ENCODE data around the gene RNASEL.
"Not testable (repeated sequence)": the region's sequence is repeated elsewhere in the genome, so short reads cannot be mapped to it uniquely, and the experiment has no call there.

RNASEL gene

DNA sequence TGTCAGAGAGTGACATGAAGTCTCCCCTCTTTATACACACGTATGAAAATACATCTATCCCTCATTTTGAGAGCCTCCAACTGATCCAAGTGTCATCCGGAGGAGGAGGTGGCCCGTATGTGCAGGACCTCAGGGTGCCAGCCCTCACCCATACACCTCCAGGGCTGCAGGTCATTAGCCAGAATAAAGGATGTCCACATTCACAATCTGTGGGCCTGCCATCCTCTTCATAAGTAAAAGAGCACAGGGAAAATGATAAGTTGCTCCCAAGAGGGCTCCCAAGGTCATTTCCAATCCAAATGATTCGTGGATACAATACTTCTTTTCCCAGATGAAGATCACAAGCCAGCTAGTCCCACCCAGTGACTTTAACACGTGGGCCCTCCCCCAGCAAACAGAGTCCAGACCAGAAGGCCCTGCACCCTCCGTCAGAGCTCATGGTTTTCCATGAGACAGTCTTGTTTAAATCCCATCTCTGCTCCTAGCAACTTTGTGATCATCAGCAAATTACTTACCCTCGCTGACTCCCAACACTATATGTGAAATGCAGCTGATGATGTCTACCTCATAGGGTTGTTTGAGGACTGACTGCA, 28.6 kb downstream of the RNASEL start:
- ATAC-seq (replicated peaks) (no peak), DNase-seq (no peak)
- Mint-ChIP-seq H3K4me3 (no peak overlapping the region), H3K9me3 (no peaks in the 10 kb centered on the region), H3K27ac (no peak overlapping the region), H3K36me3 (ENCODE audit: insufficient read depth) (no peaks in the 10 kb centered on the region), H3K4me1 (ENCODE audit: low read depth in 2 of 2) (no peaks in the 10 kb centered on the region), H3K27me3 (no peaks in the 10 kb centered on the region)

DNA sequence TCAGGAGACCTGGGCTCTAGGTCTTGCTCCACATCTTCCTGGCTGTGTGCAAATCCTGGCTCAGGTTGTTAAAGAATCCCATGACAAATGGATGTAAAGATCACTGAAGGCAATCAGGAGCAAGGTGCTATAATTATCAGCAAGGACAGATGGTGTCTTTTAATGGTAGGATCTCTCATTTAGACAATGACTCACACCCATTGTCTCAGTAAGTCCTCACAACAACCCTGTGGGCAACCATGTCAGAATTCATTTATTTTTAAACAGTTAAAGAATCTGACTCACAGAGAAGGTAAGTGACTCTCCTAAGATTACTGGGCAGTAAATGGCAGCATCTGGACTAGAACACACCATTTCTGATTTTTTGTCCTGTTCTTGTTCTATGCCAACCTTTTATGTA, 32.8 kb downstream of the RNASEL start:
- DNase-seq: no peak
- H3K9me3 Mint-ChIP-seq: peaks cover 0 to 2% of the 10 kb centered on the region in 2 donors
- no peaks in the 10 kb centered on the region for H3K4me1 Mint-ChIP-seq (ENCODE audit: low read depth in 2 of 2)
- no peaks in the 10 kb centered on the region for H3K36me3 Mint-ChIP-seq (ENCODE audit: insufficient read depth)
- no peak overlapping the region for H3K27ac Mint-ChIP-seq
- no peak for ATAC-seq (replicated peaks)
- H3K27me3 Mint-ChIP-seq: peaks cover 14% of the 10 kb centered on the region in 2 donors
- H3K4me3 Mint-ChIP-seq: no peak overlapping the region

DNA sequence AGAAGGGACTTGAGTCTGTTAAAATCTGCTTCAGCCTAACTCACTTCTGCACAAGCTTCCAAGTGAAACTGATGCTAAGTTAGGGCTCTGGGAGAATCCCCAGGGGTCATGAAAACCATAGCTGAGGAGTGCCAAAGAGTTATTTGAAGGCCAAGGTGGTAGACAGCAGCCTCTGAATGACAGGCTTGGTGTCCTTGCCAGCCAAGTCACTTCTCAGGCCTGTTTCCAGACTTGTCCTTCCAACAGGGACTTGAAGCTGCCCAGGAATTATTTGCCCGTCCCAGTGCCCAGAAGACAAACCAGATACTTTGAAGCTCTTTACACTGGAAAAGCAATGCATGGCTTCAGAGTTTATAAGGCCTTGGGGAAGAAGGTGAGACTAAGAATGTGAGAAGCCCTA, 33.6 kb downstream of the RNASEL start:
- Mint-ChIP-seq H3K36me3 (ENCODE audit: insufficient read depth) (no peaks in the 10 kb centered on the region), H3K9me3 (peaks cover 0 to 2% of the 10 kb centered on the region in 2 donors), H3K27ac (no peak overlapping the region), H3K4me3 (no peak overlapping the region), H3K4me1 (ENCODE audit: low read depth in 2 of 2) (no peaks in the 10 kb centered on the region), H3K27me3 (peaks cover 14 to 16% of the 10 kb centered on the region in 2 donors)
- ATAC-seq (replicated peaks): no peak
- no peak for DNase-seq

DNA sequence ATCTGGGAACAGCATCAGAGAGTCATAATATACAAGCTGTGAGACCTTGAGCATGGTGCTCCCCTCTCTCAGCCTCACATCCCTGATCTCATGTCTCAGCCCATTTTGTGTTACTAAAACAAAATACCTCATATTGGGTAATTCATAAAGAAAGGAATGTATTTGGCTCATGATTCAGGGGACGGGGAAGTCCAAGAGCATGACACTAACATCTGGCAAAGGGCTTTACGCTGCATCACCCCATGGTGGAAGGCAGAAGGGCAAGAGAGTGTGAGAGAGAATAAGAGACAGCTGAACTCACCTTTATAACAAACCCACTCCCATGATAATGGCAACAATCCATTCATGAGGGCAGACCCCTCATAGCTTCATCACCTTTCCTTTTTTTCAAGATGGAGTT, 36.5 kb downstream of the RNASEL start:
- Mint-ChIP-seq H3K4me3 (no peak overlapping the region), H3K4me1 (ENCODE audit: low read depth in 2 of 2) (no peaks in the 10 kb centered on the region), H3K27me3 (peaks cover 23 to 37% of the 10 kb centered on the region in 2 donors), H3K36me3 (ENCODE audit: insufficient read depth) (no peaks in the 10 kb centered on the region), H3K27ac (no peak overlapping the region), H3K9me3 (peaks cover 0 to 2% of the 10 kb centered on the region in 2 donors)
- ATAC-seq (replicated peaks) (no peak), DNase-seq (no peak)

DNA sequence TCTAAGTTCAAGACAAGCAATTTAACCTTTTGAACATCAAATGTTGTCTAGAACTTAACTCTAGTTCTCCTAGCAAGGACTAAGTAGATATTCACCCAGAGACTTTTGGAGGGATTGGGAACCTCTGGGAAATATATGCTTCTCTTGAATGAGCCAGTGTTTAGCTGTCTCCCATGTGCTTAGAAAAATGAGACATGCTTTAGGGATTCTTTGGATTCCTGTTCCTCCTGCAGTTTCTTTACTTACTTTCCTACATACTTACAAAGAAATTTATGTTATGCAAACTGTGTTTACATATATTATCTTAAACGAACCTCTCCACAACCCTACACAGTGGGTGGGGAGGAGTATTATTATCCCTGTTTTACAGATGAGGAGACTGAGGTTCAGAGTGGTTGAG, 39.2 kb downstream of the RNASEL start:
- H3K9me3 Mint-ChIP-seq: peaks cover 0 to 2% of the 10 kb centered on the region in 2 donors
- H3K36me3 Mint-ChIP-seq (ENCODE audit: insufficient read depth): no peaks in the 10 kb centered on the region
- peaks cover 40 to 55% of the 10 kb centered on the region in 2 donors for H3K27me3 Mint-ChIP-seq
- H3K4me1 Mint-ChIP-seq (ENCODE audit: low read depth in 2 of 2): no peaks in the 10 kb centered on the region
- ATAC-seq (replicated peaks) (no peak), DNase-seq (no peak)
- no peak overlapping the region for H3K27ac Mint-ChIP-seq
- H3K4me3 Mint-ChIP-seq: no peak overlapping the region

DNA sequence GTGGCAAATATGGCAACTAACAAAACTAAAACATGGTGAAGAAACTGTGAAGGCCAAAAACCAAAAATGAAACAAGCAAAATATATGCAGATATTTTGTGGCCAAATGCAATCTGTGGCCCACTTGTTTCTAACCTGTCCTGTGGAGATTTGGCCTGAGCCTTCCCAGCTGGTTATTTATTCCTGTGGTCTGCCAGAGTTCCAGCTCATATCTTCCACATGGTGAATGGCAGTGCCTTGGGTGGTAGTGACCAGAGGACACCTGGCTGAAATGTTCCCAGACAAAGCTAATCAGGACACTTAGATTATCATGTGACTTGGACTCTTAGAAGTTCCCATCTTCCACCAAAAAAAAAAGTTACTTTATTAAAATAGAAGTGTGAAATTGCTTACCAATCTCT, 39.7 kb downstream of the RNASEL start:
- no peaks in the 10 kb centered on the region for H3K36me3 Mint-ChIP-seq (ENCODE audit: insufficient read depth)
- H3K4me1 Mint-ChIP-seq (ENCODE audit: low read depth in 2 of 2): no peaks in the 10 kb centered on the region
- H3K27me3 Mint-ChIP-seq: peaks cover 45 to 57% of the 10 kb centered on the region in 2 donors
- no peak overlapping the region for H3K27ac Mint-ChIP-seq
- no peak for ATAC-seq (replicated peaks)
- peaks cover 0 to 2% of the 10 kb centered on the region in 2 donors for H3K9me3 Mint-ChIP-seq
- no peak overlapping the region for H3K4me3 Mint-ChIP-seq
- no peak for DNase-seq

DNA sequence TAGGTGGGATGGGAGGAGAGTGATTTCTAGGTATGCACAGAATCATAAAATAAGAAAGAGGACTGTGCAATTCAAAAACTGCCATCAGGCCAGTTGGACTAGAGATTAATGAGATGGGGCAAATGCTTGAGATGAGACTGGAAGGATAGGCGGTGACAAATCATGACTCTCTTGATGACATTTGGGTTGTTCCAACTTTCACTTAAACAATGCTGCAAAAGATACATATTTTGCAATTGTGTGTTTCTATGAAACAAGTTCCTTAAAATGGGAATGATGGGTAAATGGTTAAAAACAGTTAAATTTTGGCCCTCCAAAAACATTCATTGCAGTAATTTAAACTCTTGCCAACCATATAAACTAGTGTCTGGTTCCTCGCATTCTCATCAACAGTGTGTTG, 55.2 kb downstream of the RNASEL start:
- no peaks in the 10 kb centered on the region for H3K4me1 Mint-ChIP-seq (ENCODE audit: low read depth in 2 of 2)
- H3K36me3 Mint-ChIP-seq (ENCODE audit: insufficient read depth): no peaks in the 10 kb centered on the region
- no peaks in the 10 kb centered on the region for H3K9me3 Mint-ChIP-seq
- H3K27ac Mint-ChIP-seq: no peak overlapping the region
- no peak overlapping the region for H3K4me3 Mint-ChIP-seq
- DNase-seq (no peak), ATAC-seq (replicated peaks) (no peak)
- peaks cover 29 to 45% of the 10 kb centered on the region in 2 donors for H3K27me3 Mint-ChIP-seq

DNA sequence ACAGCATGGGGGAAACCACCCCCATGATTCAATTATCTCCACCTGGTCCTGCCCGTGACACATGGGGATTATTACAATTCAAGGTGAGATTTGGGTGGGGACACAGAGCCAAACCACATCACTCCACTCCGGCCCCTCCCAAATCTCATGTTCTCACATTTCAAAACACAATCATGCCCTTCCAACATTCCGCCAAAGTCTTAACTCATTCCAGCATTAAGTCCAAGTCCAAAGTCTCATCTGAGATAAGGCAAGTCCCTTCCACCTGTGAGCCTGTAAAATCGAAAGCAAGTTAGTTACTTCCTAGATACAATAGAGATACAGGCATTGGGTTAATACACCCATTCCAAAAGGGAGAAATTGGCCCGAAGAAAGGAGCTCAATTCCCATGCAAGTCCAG, 60.9 kb downstream of the RNASEL start:
- H3K27ac Mint-ChIP-seq; ATAC-seq (replicated peaks); H3K36me3 Mint-ChIP-seq (ENCODE audit: insufficient read depth); H3K4me3 Mint-ChIP-seq; DNase-seq; H3K4me1 Mint-ChIP-seq (ENCODE audit: low read depth in 2 of 2): not testable (repeated sequence)
- Mint-ChIP-seq H3K9me3 (peaks cover 8 to 18% of the 10 kb centered on the region in 2 donors), H3K27me3 (peaks cover 37 to 42% of the 10 kb centered on the region in 2 donors)

DNA sequence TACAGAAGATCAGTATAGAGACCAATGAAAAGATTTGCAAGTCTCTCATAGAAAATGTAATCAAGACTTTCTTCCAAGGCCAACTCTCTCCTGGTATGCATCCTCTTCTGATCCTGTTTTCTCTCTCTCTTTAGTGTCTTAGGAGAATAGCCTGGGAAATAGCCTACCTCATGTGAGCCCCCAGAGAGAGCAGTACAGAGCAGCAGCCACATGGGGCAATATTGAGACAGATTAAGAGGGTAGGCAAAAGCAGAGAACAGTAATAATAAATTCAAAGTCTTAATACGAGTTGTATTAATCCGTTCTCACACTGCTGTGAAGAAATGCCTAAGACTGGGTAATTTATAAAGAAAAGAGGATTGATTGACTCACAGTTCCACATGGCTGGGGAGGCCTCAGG, 61.4 kb downstream of the RNASEL start:
- no peak for ATAC-seq (replicated peaks)
- DNase-seq: no peak
- Mint-ChIP-seq H3K4me1 (ENCODE audit: low read depth in 2 of 2) (no peaks in the 10 kb centered on the region), H3K27me3 (peaks cover 40 to 44% of the 10 kb centered on the region in 2 donors), H3K27ac (no peak overlapping the region), H3K9me3 (peaks cover 8 to 19% of the 10 kb centered on the region in 2 donors), H3K4me3 (no peak overlapping the region), H3K36me3 (ENCODE audit: insufficient read depth) (no peaks in the 10 kb centered on the region)

DNA sequence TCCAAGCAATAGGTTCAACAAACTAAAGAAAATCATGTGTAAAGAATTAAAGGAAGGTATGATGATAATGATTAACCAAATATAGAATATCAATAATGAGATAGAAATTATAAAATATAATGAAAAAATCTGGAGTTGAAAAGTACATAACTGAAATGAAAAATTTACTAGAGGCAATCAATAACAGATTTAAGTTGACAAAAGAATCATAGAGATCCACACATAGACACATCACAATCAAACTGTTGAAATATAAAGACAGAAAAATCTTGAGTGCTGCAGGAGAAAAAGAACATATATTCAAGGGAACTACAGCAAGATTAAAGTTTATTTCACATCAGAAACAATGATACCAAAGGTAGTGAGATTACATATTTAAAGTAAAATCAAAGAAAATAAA, 63.7 kb downstream of the RNASEL start:
- H3K27ac Mint-ChIP-seq: no peak overlapping the region
- no peak overlapping the region for H3K4me3 Mint-ChIP-seq
- H3K36me3 Mint-ChIP-seq (ENCODE audit: insufficient read depth): no peaks in the 10 kb centered on the region
- ATAC-seq (replicated peaks) (no peak), DNase-seq (no peak)
- peaks cover 40 to 49% of the 10 kb centered on the region in 2 donors for H3K27me3 Mint-ChIP-seq
- peaks cover 8 to 19% of the 10 kb centered on the region in 2 donors for H3K9me3 Mint-ChIP-seq
- H3K4me1 Mint-ChIP-seq (ENCODE audit: low read depth in 2 of 2): no peaks in the 10 kb centered on the region
